ENCODE measurements around the gene DSCAM. TPM values are rescaled to one million over a fixed set of nuclear protein-coding genes. Genes with fewer than 3 reads are reported as not detected.

The DSCAM gene
- total RNA-seq, 1 experiment from 2014 or later, result 0.13 TPM

GRCh38 chr21:40605094-40605493, 241.9 kb downstream of the DSCAM start:
- H3K27ac Mint-ChIP-seq, result no peak overlapping the region
- H3K36me3 Mint-ChIP-seq, result peaks cover 16% of the 10 kb centered on the region
- no peak overlapping the region for H3K4me3 Mint-ChIP-seq
- POLR2A ChIA-PET, result no interaction called here
- H3K9me3 Mint-ChIP-seq, result peaks cover 17% of the 10 kb centered on the region
- no peak for TF ChIP-seq FOXJ3 (CRISPR knock-in tag; IDR thresholded peaks at IDR 0.05; ENCODE audit: borderline replicate concordance)
- no peak for TF ChIP-seq ETV6 (CRISPR knock-in tag; IDR thresholded peaks at IDR 0.05)
- TF ChIP-seq JUN (CRISPR knock-in tag; IDR thresholded peaks at IDR 0.05), result no peak
- no peak for TF ChIP-seq FOXP1 (CRISPR knock-in tag; IDR thresholded peaks at IDR 0.05; ENCODE audit: borderline replicate concordance)
- no peak for TF ChIP-seq ESRRA (CRISPR knock-in tag; IDR thresholded peaks at IDR 0.05; ENCODE audit: borderline replicate concordance)
- no peak for TF ChIP-seq SOX15 (CRISPR knock-in tag; IDR thresholded peaks at IDR 0.05)
- ATAC-seq (no peak), DNase-seq (ENCODE audit: low spot score) (no peak)
- peaks cover 8% of the 10 kb centered on the region for H3K4me1 Mint-ChIP-seq
- no peaks in the 10 kb centered on the region for H3K27me3 Mint-ChIP-seq (ENCODE audit: low read depth)
- CTCF ChIA-PET, result no interaction called here

GRCh38 chr21:40603774-40604173, 243.2 kb downstream of the DSCAM start:
- ATAC-seq (no peak), DNase-seq (ENCODE audit: low spot score) (no peak)
- peaks cover 16% of the 10 kb centered on the region for H3K36me3 Mint-ChIP-seq
- no peak overlapping the region for H3K4me3 Mint-ChIP-seq
- ChIA-PET CTCF (interaction anchor here (0.7 kb wide), 1 partner anchor 12 kb away, joined by 4 read pairs; no protein-coding TSS in a partner anchor), POLR2A (no interaction called here)
- H3K27ac Mint-ChIP-seq, result no peak overlapping the region
- no peak for TF ChIP-seq ARID4B (CRISPR knock-in tag; IDR thresholded peaks at IDR 0.05; ENCODE audit: borderline replicate concordance)
- no peak for TF ChIP-seq ZNF263 (CRISPR knock-in tag; IDR thresholded peaks at IDR 0.05; ENCODE audit: low read depth)
- no peak for TF ChIP-seq CREM (CRISPR knock-in tag; IDR thresholded peaks at IDR 0.05)
- TF ChIP-seq ZNF416 (CRISPR knock-in tag; IDR thresholded peaks at IDR 0.05), result no peak
- no peak for TF ChIP-seq E2F5 (CRISPR knock-in tag; IDR thresholded peaks at IDR 0.05)
- no peak for TF ChIP-seq MAX (CRISPR knock-in tag; IDR thresholded peaks at IDR 0.05)
- no peak for TF ChIP-seq SMAD4 (CRISPR knock-in tag; IDR thresholded peaks at IDR 0.05)
- TF ChIP-seq TEAD1 (CRISPR knock-in tag; IDR thresholded peaks at IDR 0.05), result no peak
- no peak for TF ChIP-seq ZBTB21 (CRISPR knock-in tag; IDR thresholded peaks at IDR 0.05; ENCODE audit: borderline replicate concordance)
- peaks cover 8% of the 10 kb centered on the region for H3K4me1 Mint-ChIP-seq
- peaks cover 21% of the 10 kb centered on the region for H3K9me3 Mint-ChIP-seq
- H3K27me3 Mint-ChIP-seq (ENCODE audit: low read depth), result no peaks in the 10 kb centered on the region

- Mint-ChIP-seq H3K27ac (no peak overlapping the region), H3K27me3 (ENCODE audit: low read depth) (no peaks in the 10 kb centered on the region), H3K9me3 (peaks cover 15% of the 10 kb centered on the region), H3K4me3 (no peak overlapping the region), H3K4me1 (peaks cover 8% of the 10 kb centered on the region), H3K36me3 (peaks cover 11% of the 10 kb centered on the region)
- ATAC-seq (no peak), DNase-seq (ENCODE audit: low spot score) (no peak)
- POLR2A ChIA-PET, result interaction anchor here (0.6 to 0.7 kb wide), 2 partner anchors 32 to 208 kb away, joined by 3 to 5 read pairs; no protein-coding TSS in a partner anchor
- CTCF ChIA-PET, result no interaction called here
- TF ChIP-seq AFF4 (CRISPR knock-in tag; IDR thresholded peaks at IDR 0.05; ENCODE audit: borderline replicate concordance) (no peak), STAT6 (CRISPR knock-in tag; conservative IDR thresholded peaks at IDR 0.05; ENCODE audit: low read depth) (no peak), ZMAT4 (CRISPR knock-in tag; IDR thresholded peaks at IDR 0.05) (no peak), ZNF219 (CRISPR knock-in tag; IDR thresholded peaks at IDR 0.05; ENCODE audit: borderline replicate concordance) (no peak), CREM (CRISPR knock-in tag; IDR thresholded peaks at IDR 0.05) (no peak), SP1 (CRISPR knock-in tag; conservative IDR thresholded peaks at IDR 0.05) (no peak)
Measured at GRCh38 chr21:40602080-40602479, 244.9 kb downstream of the DSCAM start.
